Measurements from ENCODE around the gene RAC3. TPM values are rescaled to one million over a fixed set of nuclear protein-coding genes. Genes with fewer than 3 reads are reported as not detected.

RAC3 gene
- total RNA-seq, 1 experiment from 2014 or later, result 175 TPM

- no peaks in the 10 kb centered on the region for H3K27me3 ChIP-seq (ENCODE audit: control insufficient read depth, insufficient read depth, low read length)
- no peak overlapping the region for H3K4me3 ChIP-seq (ENCODE audit: insufficient read depth, low read depth, low read length)
- no peak for DNase-seq
- peaks cover 9% of the 10 kb centered on the region for H3K36me3 ChIP-seq (replicated peaks; ENCODE audit: control insufficient read depth, insufficient read depth, low read length)
Observed at GRCh38 chr17:82063424-82064415, 32.2 kb downstream of the RAC3 start.

- no peak for DNase-seq
Observed at GRCh38 chr17:82064433-82065192, 33.1 kb downstream of the RAC3 start.

GRCh38 chr17:82065193-82065637, 33.7 kb downstream of the RAC3 start:
- H3K36me3 ChIP-seq (replicated peaks; ENCODE audit: control insufficient read depth, insufficient read depth, low read length), result peaks cover 6% of the 10 kb centered on the region
- H3K4me3 ChIP-seq (ENCODE audit: insufficient read depth, low read depth, low read length), result peak overlapping the region; percentile 81
- peak; percentile 90 for DNase-seq
- H3K27me3 ChIP-seq (ENCODE audit: control insufficient read depth, insufficient read depth, low read length), result no peaks in the 10 kb centered on the region

More at GRCh38 chr17:82064433-82065192, 33.1 kb downstream of the RAC3 start:
- H3K4me3 ChIP-seq (ENCODE audit: insufficient read depth, low read depth, low read length), result peak overlapping the region; percentile 81
- H3K27me3 ChIP-seq (ENCODE audit: control insufficient read depth, insufficient read depth, low read length), result no peaks in the 10 kb centered on the region
- peaks cover 8% of the 10 kb centered on the region for H3K36me3 ChIP-seq (replicated peaks; ENCODE audit: control insufficient read depth, insufficient read depth, low read length)

- DNase-seq, result peak; percentile 98
- Histone ChIP-seq H3K36me3 (replicated peaks; ENCODE audit: control insufficient read depth, insufficient read depth, low read length) (peaks cover 5% of the 10 kb centered on the region), H3K27me3 (ENCODE audit: control insufficient read depth, insufficient read depth, low read length) (no peaks in the 10 kb centered on the region), H3K4me3 (ENCODE audit: insufficient read depth, low read depth, low read length) (peak within 1 kb of the TSS; percentile 81)
Observed at GRCh38 chr17:82065638-82066303, 34.3 kb downstream of the RAC3 start, which contains the start of gene DUS1L. Gene DUS1L, minus strand, starts transcription at chr17:82065804. Its CDS starts 745 bp downstream, at chr17:82065059.

- Histone ChIP-seq H3K36me3 (replicated peaks; ENCODE audit: control insufficient read depth, insufficient read depth, low read length) (no peaks in the 10 kb centered on the region), H3K4me3 (ENCODE audit: insufficient read depth, low read depth, low read length) (no peak overlapping the region), H3K27me3 (ENCODE audit: control insufficient read depth, insufficient read depth, low read length) (no peaks in the 10 kb centered on the region)
- DNase-seq, result no peak
Observed at GRCh38 chr17:82070611-82071010, 39.1 kb downstream of the RAC3 start.

GRCh38 chr17:82072827-82073226, 41.3 kb downstream of the RAC3 start:
- no peak overlapping the region for H3K4me3 ChIP-seq (ENCODE audit: insufficient read depth, low read depth, low read length)
- DNase-seq, result no peak
- H3K27me3 ChIP-seq (ENCODE audit: control insufficient read depth, insufficient read depth, low read length), result no peaks in the 10 kb centered on the region
- H3K36me3 ChIP-seq (replicated peaks; ENCODE audit: control insufficient read depth, insufficient read depth, low read length), result no peaks in the 10 kb centered on the region

- DNase-seq, result no peak
Observed at GRCh38 chr17:82073446-82073845, 42.0 kb downstream of the RAC3 start.

GRCh38 chr17:82076018-82076784, 44.7 kb downstream of the RAC3 start:
- no peak for DNase-seq
- H3K36me3 ChIP-seq (replicated peaks; ENCODE audit: control insufficient read depth, insufficient read depth, low read length), result peaks cover 6% of the 10 kb centered on the region
- H3K27me3 ChIP-seq (ENCODE audit: control insufficient read depth, insufficient read depth, low read length), result no peaks in the 10 kb centered on the region
- no peak overlapping the region for H3K4me3 ChIP-seq (ENCODE audit: insufficient read depth, low read depth, low read length)

More at GRCh38 chr17:82073446-82073845, 42.0 kb downstream of the RAC3 start:
- H3K4me3 ChIP-seq (ENCODE audit: insufficient read depth, low read depth, low read length), result no peak overlapping the region
- H3K36me3 ChIP-seq (replicated peaks; ENCODE audit: control insufficient read depth, insufficient read depth, low read length), result no peaks in the 10 kb centered on the region
- no peaks in the 10 kb centered on the region for H3K27me3 ChIP-seq (ENCODE audit: control insufficient read depth, insufficient read depth, low read length)

GRCh38 chr17:82076785-82077591, 45.5 kb downstream of the RAC3 start:
- DNase-seq, result peak; percentile 79
- H3K27me3 ChIP-seq (ENCODE audit: control insufficient read depth, insufficient read depth, low read length), result no peaks in the 10 kb centered on the region
- H3K4me3 ChIP-seq (ENCODE audit: insufficient read depth, low read depth, low read length), result no peak overlapping the region
- peaks cover 10% of the 10 kb centered on the region for H3K36me3 ChIP-seq (replicated peaks; ENCODE audit: control insufficient read depth, insufficient read depth, low read length)

GRCh38 chr17:82077617-82078358, 46.3 kb downstream of the RAC3 start:
- DNase-seq, result peak; percentile 77
- Histone ChIP-seq H3K27me3 (ENCODE audit: control insufficient read depth, insufficient read depth, low read length) (no peaks in the 10 kb centered on the region), H3K36me3 (replicated peaks; ENCODE audit: control insufficient read depth, insufficient read depth, low read length) (peaks cover 15% of the 10 kb centered on the region)

GRCh38 chr17:82078433-82078832, 47.0 kb downstream of the RAC3 start:
- H3K4me3 ChIP-seq (ENCODE audit: insufficient read depth, low read depth, low read length), result no peak overlapping the region
- no peak for DNase-seq
- peaks cover 20% of the 10 kb centered on the region for H3K36me3 ChIP-seq (replicated peaks; ENCODE audit: control insufficient read depth, insufficient read depth, low read length)
- no peaks in the 10 kb centered on the region for H3K27me3 ChIP-seq (ENCODE audit: control insufficient read depth, insufficient read depth, low read length)

More at GRCh38 chr17:82077617-82078358, 46.3 kb downstream of the RAC3 start:
- H3K4me3 ChIP-seq (ENCODE audit: insufficient read depth, low read depth, low read length), result no peak overlapping the region

- no peak for DNase-seq
- H3K36me3 ChIP-seq (replicated peaks; ENCODE audit: control insufficient read depth, insufficient read depth, low read length), result peaks cover 22% of the 10 kb centered on the region
Observed at GRCh38 chr17:82079001-82079677, 47.7 kb downstream of the RAC3 start.

More at GRCh38 chr17:82079001-82079677, 47.7 kb downstream of the RAC3 start:
- Histone ChIP-seq H3K4me3 (ENCODE audit: insufficient read depth, low read depth, low read length) (no peak overlapping the region), H3K27me3 (ENCODE audit: control insufficient read depth, insufficient read depth, low read length) (no peaks in the 10 kb centered on the region)

All from H7 (cell line).